ENCODE results near the gene MDK. TPM values are rescaled to one million over a fixed set of nuclear protein-coding genes. Genes with fewer than 3 reads are reported as not detected.

MDK gene
- total and polyA plus RNA-seq, 2 of the 13 experiments (the other 11 are each of a cell fraction or from before 2014, with no cell fraction given) = 312 to 407 TPM

DNA sequence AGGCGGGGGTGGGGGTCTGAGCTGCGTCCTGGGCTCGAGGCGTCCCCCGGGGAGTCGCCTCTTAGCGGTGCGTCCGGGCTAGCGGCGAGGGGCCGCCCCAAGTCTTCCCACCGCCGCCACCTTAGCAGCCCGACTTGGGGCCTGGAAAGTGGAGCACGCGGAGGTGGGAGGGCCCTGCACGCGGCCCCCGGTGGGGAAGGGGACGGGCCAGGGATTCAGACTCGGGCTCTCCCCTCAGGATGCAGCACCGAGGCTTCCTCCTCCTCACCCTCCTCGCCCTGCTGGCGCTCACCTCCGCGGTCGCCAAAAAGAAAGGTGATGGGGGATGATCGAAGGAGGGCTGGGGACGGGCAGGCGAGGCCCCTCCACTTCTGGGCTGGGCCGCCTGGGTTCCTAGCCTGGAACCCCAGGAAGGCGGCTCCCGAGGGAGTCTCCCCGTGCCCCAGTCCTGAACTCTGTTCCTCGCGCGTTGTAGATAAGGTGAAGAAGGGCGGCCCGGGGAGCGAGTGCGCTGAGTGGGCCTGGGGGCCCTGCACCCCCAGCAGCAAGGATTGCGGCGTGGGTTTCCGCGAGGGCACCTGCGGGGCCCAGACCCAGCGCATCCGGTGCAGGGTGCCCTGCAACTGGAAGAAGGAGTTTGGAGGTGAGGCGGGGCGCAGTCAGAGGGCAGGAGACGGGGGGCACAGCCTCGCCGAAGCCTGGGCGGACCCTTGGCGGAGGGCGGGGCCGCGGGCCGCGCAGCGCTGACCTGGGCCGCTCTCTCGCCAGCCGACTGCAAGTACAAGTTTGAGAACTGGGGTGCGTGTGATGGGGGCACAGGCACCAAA is 563 bp downstream of the MDK start (continued):
- TF ChIP-seq, protein P1, sequence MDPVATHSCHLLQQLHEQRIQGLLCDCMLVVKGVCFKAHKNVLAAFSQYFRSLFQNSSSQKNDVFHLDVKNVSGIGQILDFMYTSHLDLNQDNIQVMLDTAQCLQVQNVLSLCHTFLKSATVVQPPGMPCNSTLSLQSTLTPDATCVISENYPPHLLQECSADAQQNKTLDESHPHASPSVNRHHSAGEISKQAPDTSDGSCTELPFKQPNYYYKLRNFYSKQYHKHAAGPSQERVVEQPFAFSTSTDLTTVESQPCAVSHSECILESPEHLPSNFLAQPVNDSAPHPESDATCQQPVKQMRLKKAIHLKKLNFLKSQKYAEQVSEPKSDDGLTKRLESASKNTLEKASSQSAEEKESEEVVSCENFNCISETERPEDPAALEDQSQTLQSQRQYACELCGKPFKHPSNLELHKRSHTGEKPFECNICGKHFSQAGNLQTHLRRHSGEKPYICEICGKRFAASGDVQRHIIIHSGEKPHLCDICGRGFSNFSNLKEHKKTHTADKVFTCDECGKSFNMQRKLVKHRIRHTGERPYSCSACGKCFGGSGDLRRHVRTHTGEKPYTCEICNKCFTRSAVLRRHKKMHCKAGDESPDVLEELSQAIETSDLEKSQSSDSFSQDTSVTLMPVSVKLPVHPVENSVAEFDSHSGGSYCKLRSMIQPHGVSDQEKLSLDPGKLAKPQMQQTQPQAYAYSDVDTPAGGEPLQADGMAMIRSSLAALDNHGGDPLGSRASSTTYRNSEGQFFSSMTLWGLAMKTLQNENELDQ (CRISPR knock-in tag; IDR thresholded peaks at IDR 0.05; ENCODE audit: borderline replicate concordance) = no peak
- TF ChIP-seq ZNF776 (CRISPR knock-in tag; IDR thresholded peaks at IDR 0.05) (no peak), SNAPC2 (CRISPR knock-in tag; IDR thresholded peaks at IDR 0.05) (no peak), ZSCAN20 (CRISPR knock-in tag; IDR thresholded peaks at IDR 0.05; ENCODE audit: borderline replicate concordance) (no peak), ZNF670 (CRISPR knock-in tag; IDR thresholded peaks at IDR 0.05; ENCODE audit: borderline replicate concordance) (0 out of 2 replicates have a peak, but pooled peaks have one; percentile 28), ZNF614 (CRISPR knock-in tag; IDR thresholded peaks at IDR 0.05; ENCODE audit: borderline replicate concordance) (no peak), ZNF761 (CRISPR knock-in tag; conservative IDR thresholded peaks at IDR 0.05) (no peak), ATM (IDR thresholded peaks at IDR 0.05; ENCODE audit: borderline replicate concordance) (no peak), BORCS8-MEF2B (CRISPR knock-in tag; IDR thresholded peaks at IDR 0.05) (no peak), ZNF274 (CRISPR knock-in tag; IDR thresholded peaks at IDR 0.05) (no peak), ZNF441 (CRISPR knock-in tag; IDR thresholded peaks at IDR 0.05; ENCODE audit: borderline replicate concordance) (no peak), ETV6 (CRISPR knock-in tag; conservative IDR thresholded peaks at IDR 0.05) (no peak), SP2 (CRISPR knock-in tag; IDR thresholded peaks at IDR 0.05) (no peak), HIVEP1 (CRISPR knock-in tag; IDR thresholded peaks at IDR 0.05) (no peak; the same call in 1 of the 2 replicates), ZNF749 (CRISPR knock-in tag; IDR thresholded peaks at IDR 0.05; ENCODE audit: borderline replicate concordance) (no peak), NCOA2 (CRISPR knock-in tag; IDR thresholded peaks at IDR 0.05) (no peak), CHCHD3 (CRISPR knock-in tag; IDR thresholded peaks at IDR 0.05) (no peak), KLF16 (CRISPR knock-in tag; IDR thresholded peaks at IDR 0.05) (no peak)
- TF ChIP-seq, protein P2, sequence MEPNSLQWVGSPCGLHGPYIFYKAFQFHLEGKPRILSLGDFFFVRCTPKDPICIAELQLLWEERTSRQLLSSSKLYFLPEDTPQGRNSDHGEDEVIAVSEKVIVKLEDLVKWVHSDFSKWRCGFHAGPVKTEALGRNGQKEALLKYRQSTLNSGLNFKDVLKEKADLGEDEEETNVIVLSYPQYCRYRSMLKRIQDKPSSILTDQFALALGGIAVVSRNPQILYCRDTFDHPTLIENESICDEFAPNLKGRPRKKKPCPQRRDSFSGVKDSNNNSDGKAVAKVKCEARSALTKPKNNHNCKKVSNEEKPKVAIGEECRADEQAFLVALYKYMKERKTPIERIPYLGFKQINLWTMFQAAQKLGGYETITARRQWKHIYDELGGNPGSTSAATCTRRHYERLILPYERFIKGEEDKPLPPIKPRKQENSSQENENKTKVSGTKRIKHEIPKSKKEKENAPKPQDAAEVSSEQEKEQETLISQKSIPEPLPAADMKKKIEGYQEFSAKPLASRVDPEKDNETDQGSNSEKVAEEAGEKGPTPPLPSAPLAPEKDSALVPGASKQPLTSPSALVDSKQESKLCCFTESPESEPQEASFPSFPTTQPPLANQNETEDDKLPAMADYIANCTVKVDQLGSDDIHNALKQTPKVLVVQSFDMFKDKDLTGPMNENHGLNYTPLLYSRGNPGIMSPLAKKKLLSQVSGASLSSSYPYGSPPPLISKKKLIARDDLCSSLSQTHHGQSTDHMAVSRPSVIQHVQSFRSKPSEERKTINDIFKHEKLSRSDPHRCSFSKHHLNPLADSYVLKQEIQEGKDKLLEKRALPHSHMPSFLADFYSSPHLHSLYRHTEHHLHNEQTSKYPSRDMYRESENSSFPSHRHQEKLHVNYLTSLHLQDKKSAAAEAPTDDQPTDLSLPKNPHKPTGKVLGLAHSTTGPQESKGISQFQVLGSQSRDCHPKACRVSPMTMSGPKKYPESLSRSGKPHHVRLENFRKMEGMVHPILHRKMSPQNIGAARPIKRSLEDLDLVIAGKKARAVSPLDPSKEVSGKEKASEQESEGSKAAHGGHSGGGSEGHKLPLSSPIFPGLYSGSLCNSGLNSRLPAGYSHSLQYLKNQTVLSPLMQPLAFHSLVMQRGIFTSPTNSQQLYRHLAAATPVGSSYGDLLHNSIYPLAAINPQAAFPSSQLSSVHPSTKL (CRISPR knock-in tag; IDR thresholded peaks at IDR 0.05) = no peak
- TF ChIP-seq, protein P3, sequence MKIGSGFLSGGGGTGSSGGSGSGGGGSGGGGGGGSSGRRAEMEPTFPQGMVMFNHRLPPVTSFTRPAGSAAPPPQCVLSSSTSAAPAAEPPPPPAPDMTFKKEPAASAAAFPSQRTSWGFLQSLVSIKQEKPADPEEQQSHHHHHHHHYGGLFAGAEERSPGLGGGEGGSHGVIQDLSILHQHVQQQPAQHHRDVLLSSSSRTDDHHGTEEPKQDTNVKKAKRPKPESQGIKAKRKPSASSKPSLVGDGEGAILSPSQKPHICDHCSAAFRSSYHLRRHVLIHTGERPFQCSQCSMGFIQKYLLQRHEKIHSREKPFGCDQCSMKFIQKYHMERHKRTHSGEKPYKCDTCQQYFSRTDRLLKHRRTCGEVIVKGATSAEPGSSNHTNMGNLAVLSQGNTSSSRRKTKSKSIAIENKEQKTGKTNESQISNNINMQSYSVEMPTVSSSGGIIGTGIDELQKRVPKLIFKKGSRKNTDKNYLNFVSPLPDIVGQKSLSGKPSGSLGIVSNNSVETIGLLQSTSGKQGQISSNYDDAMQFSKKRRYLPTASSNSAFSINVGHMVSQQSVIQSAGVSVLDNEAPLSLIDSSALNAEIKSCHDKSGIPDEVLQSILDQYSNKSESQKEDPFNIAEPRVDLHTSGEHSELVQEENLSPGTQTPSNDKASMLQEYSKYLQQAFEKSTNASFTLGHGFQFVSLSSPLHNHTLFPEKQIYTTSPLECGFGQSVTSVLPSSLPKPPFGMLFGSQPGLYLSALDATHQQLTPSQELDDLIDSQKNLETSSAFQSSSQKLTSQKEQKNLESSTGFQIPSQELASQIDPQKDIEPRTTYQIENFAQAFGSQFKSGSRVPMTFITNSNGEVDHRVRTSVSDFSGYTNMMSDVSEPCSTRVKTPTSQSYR (CRISPR knock-in tag; IDR thresholded peaks at IDR 0.05; ENCODE audit: borderline replicate concordance) = no peak

All from HepG2 (cell line).